ENCODE results near the gene SRPX2. TPM values are rescaled to one million over a fixed set of nuclear protein-coding genes. Genes with fewer than 3 reads are reported as not detected.

Gene SRPX2
- total RNA-seq, 1 donor, result 66.1 TPM

- peak; percentile 90 for DNase-seq (ENCODE audit: low read depth)
- peak within 1 kb of the TSS; percentile 74 for H3K4me3 ChIP-seq (ENCODE audit: low read depth, low read length)
Measured at GRCh38 chrX:100636321-100636991, 7.5 kb upstream of the SRPX2 start, which contains the start of gene TSPAN6. TSPAN6 (minus strand) TSS chrX:100636806; CDS start chrX:100636694, 112 bp downstream.

GRCh38 chrX:100642290-100642689, 1.7 kb upstream of the SRPX2 start:
- no peak overlapping the region for H3K4me3 ChIP-seq (ENCODE audit: low read depth, low read length)
- no peak for DNase-seq (ENCODE audit: low read depth)
- no peak for TF ChIP-seq CTCF (IDR thresholded peaks at IDR 0.05; ENCODE audit: insufficient read depth, low read depth, low read length)

More at GRCh38 chrX:100636321-100636991, 7.5 kb upstream of the SRPX2 start, which contains the start of gene TSPAN6:
- TF ChIP-seq CTCF (IDR thresholded peaks at IDR 0.05; ENCODE audit: insufficient read depth, low read depth, low read length), result peak; percentile 49

- H3K4me3 ChIP-seq (ENCODE audit: low read depth, low read length), result no peak overlapping the region
- TF ChIP-seq CTCF (IDR thresholded peaks at IDR 0.05; ENCODE audit: insufficient read depth, low read depth, low read length), result no peak
- DNase-seq (ENCODE audit: low read depth), result no peak
Measured at GRCh38 chrX:100643212-100643611, 787 bp upstream of the SRPX2 start.

- no peak for TF ChIP-seq CTCF (IDR thresholded peaks at IDR 0.05; ENCODE audit: insufficient read depth, low read depth, low read length)
- H3K4me3 ChIP-seq (ENCODE audit: low read depth, low read length), result peak overlapping the region; percentile 74
- DNase-seq (ENCODE audit: low read depth), result no peak
Measured at GRCh38 chrX:100645106-100645505, 1.1 kb downstream of the SRPX2 start.

- peak; percentile 88 for DNase-seq (ENCODE audit: low read depth)
- peak; percentile 29 for TF ChIP-seq CTCF (IDR thresholded peaks at IDR 0.05; ENCODE audit: insufficient read depth, low read depth, low read length)
- peak overlapping the region; percentile 13 for H3K4me3 ChIP-seq (ENCODE audit: low read depth, low read length)
Measured at GRCh38 chrX:100647095-100647494, 3.1 kb downstream of the SRPX2 start.

- DNase-seq (ENCODE audit: low read depth), result peak; percentile 27
- TF ChIP-seq CTCF (IDR thresholded peaks at IDR 0.05; ENCODE audit: insufficient read depth, low read depth, low read length), result no peak
- H3K4me3 ChIP-seq (ENCODE audit: low read depth, low read length), result peak overlapping the region; percentile 12
Measured at GRCh38 chrX:100647739-100648138, 3.7 kb downstream of the SRPX2 start.

Data from fibroblast of villous mesenchyme (primary cell).